GM12872 (cell line): ENCODE measurements around the gene ARGLU1.

Experiments
- TF ChIP-seq, protein P1 (sequence below): IDR thresholded peaks from 3 replicates; pipeline ENCODE4 v1.5.1; 2011; ENCODE audit warnings: low read depth, mild to moderate bottlenecking, low read length, moderate library complexity; ENCODE audit not compliant: insufficient read depth

ARGLU1 gene, protein sequence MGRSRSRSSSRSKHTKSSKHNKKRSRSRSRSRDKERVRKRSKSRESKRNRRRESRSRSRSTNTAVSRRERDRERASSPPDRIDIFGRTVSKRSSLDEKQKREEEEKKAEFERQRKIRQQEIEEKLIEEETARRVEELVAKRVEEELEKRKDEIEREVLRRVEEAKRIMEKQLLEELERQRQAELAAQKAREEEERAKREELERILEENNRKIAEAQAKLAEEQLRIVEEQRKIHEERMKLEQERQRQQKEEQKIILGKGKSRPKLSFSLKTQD

DNA sequence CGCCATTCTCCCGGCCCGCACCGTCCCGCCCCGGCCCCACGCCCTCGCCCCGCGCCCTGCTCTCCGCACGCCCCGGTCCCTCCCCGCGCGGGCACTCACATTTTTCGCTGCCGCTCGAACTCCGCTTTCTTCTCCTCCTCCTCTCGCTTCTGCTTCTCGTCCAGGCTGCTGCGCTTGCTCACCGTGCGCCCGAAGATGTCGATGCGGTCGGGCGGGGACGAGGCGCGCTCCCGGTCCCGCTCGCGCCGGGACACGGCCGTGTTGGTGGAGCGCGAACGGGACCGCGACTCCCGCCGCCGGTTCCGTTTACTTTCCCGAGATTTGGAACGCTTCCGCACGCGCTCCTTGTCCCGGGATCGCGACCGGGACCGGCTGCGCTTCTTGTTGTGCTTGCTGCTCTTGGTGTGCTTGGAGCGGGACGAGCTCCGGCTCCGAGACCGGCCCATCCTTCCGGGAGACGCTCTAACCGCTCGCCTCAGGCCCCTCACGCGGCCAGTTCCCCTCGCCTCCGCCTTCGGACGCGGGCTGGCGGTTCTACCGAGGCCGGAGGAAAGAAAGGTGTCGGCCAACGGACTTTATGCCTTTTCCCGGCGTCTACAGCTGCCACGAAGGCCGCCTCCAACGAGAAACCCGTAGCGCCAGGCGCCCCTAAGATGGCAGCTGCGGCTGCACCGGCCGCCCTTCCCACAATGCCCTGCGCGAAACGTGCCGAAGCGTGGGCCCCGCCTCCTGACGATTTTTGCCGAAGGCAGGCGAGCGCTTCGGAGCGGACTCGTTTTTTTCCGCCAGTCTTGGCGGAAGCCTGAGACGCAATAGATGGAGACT is at the start of gene ARGLU1:
ARGLU1 (minus strand) TSS at position 664 of the 825 bp plus-strand sequence; CDS start at position 446, 218 bp downstream.
- TF ChIP-seq, protein P1, sequence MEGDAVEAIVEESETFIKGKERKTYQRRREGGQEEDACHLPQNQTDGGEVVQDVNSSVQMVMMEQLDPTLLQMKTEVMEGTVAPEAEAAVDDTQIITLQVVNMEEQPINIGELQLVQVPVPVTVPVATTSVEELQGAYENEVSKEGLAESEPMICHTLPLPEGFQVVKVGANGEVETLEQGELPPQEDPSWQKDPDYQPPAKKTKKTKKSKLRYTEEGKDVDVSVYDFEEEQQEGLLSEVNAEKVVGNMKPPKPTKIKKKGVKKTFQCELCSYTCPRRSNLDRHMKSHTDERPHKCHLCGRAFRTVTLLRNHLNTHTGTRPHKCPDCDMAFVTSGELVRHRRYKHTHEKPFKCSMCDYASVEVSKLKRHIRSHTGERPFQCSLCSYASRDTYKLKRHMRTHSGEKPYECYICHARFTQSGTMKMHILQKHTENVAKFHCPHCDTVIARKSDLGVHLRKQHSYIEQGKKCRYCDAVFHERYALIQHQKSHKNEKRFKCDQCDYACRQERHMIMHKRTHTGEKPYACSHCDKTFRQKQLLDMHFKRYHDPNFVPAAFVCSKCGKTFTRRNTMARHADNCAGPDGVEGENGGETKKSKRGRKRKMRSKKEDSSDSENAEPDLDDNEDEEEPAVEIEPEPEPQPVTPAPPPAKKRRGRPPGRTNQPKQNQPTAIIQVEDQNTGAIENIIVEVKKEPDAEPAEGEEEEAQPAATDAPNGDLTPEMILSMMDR = no peak

DNA sequence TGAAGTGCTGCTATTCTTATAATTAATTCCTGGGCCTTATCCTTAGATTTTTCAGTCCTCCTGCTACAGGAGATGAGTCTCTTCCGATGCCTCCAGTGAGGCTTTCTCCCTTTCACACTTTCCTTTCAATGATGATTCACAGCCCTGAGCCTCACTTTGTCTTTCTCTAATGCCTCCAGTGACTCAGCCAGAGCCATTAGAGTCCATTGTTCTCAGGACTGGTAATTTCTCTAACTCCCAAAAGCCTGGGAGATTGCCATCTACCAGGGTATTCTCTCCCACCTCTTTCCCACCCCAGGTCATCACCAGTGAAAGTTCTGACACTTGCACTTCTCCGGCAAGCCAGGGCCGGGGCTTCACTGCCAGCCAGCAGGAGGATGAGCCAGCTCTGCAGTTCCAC is 49.6 kb upstream of the ARGLU1 start:
- TF ChIP-seq, protein P1 = no peak

DNA sequence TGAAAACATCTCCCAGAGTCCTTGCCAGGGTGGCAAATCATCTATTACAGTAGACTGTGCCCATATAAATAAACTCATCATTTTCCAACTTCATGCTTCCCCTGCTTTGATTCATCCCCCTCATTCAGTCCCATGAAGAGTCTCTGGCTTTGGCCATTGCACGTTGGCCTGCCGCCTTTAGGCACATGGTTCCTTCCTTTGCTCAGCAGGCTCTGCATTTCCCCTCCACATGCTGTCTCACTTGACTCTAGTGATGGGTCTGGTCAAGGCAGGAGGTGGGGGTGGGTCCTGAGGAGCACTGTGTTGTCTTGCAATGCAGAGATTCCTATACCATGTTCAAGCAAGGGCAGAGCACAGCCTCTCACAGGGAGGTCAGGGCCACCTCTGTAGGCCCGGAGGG is 48.8 kb upstream of the ARGLU1 start:
- TF ChIP-seq, protein P1 = no peak

DNA sequence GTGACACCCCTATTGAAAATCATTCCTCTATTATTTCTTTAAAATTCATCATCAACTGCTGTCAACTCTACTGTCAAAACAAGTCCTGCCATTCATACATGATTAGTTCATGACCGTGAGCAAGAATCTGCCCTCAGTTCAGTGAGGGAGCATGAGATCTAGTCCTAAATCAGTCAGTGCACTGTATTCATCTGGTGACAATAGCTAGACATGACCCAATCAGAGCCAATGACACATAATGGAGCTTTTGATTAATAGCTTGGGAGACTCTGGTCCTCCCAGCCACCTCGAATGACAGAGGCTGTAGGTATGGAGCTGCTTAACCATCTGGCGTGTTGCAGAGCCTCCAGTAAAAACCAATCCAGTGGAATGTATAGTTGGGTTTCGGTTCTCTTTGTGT is 46.9 kb upstream of the ARGLU1 start:
- TF ChIP-seq, protein P1 = no peak

DNA sequence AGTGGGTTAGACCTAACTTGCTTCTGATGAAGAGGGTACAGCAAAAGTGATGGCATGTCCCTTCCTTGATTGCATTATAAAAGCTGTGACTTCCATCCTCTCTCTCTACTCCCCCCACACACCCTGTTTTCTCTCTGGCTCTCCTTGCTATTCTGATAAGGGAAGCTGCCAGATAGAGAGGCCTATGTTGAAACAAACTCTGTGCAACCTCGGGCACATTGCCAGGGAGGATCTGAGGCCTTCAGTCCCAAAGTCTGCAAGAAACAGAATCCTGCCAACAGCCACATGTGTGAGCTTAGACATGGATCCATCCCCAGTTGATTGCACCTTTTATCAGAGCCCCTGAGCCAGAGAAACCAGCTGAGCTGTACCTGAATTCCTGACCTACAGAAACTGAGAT is 44.8 kb upstream of the ARGLU1 start:
- TF ChIP-seq, protein P1 = no peak

DNA sequence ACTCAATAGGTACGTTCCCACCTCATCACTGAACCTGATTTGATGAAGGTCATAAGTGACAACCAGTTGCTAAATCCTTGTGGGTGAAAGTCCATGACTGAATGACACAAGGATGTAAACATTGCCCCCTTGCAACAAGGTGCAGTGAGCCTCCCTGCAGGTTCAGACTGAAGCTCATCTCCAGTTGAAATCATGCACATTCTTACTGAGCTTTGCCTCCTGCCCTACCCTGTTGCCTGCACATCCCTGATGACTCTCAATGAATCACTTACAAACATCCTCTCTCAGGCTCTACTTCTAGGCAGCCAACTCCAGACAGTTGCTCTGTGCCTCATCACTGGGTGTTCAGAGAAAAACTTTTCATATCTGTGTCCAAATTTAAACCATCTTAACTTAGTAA is 42.5 kb upstream of the ARGLU1 start:
- TF ChIP-seq, protein P1 = no peak

DNA sequence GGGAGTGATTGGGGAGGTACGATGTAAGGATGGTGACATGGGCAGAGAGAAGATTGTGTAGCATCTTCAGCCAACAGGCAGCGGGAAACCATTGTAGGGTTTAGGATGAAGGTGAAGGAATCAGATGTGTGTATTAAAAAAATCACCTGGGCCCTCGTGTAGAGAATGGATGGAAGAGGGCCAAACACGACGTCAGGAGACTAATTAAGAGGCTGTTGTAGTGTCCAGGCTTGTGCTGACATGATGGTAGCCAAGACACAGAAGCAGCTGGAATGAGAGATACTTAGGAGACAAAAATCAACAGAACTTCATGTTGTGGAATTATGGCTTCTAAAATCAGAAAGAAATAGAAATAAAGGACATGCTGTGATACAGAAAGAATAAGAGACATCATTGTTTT is 41.2 kb upstream of the ARGLU1 start:
- TF ChIP-seq, protein P1 = no peak
